ENCODE data around the gene TRIM37. TPM values are rescaled to one million over a fixed set of nuclear protein-coding genes. Genes with fewer than 3 reads are reported as not detected.
"Not testable (repeated sequence)": the region's sequence is repeated elsewhere in the genome, so short reads cannot be mapped to it uniquely, and the experiment has no call there.

Gene TRIM37, protein sequence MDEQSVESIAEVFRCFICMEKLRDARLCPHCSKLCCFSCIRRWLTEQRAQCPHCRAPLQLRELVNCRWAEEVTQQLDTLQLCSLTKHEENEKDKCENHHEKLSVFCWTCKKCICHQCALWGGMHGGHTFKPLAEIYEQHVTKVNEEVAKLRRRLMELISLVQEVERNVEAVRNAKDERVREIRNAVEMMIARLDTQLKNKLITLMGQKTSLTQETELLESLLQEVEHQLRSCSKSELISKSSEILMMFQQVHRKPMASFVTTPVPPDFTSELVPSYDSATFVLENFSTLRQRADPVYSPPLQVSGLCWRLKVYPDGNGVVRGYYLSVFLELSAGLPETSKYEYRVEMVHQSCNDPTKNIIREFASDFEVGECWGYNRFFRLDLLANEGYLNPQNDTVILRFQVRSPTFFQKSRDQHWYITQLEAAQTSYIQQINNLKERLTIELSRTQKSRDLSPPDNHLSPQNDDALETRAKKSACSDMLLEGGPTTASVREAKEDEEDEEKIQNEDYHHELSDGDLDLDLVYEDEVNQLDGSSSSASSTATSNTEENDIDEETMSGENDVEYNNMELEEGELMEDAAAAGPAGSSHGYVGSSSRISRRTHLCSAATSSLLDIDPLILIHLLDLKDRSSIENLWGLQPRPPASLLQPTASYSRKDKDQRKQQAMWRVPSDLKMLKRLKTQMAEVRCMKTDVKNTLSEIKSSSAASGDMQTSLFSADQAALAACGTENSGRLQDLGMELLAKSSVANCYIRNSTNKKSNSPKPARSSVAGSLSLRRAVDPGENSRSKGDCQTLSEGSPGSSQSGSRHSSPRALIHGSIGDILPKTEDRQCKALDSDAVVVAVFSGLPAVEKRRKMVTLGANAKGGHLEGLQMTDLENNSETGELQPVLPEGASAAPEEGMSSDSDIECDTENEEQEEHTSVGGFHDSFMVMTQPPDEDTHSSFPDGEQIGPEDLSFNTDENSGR
- total RNA-seq: 10 to 100 TPM; 22.4 to 34.4 TPM

DNA sequence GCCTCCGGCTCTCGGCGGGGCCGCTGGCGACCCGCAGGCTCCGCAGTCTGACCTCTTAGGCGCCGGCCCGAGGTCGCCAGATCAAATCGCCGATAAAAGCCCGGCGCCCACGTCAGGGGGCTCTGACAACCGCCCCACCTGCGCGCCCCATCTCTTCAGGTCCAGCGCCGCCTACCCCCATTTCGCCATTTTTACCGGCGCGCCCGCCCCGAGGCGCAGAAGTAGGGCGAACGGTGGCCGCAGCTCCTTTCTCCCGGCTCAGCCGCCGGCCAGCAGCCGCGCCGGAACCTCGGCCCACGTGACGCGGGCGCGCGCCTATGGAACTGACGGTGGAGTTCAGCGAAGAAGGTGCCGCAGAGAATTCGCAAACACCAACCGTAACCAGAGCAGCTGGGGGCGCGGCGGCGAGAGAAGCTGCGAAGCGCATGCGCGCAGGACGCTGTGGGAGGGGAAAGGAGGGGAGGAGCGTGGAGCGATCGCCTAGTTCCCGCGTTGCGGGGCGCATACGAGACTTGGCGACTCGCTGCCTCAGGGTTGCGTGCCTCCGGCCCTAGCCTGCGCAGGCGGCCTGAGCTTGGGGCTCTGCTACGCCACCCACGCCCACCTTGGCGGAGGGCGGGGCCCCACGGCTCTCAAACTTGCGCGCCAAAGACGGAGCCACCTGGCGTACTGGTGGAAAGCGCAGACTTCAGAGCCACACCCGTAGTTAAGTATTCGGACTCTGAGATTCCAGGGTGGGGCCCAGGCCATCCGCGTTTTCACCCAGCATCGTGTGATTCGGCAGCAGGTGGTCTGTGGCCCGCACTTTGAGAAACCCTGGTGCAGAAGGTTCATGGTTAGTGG is at the start of gene TRIM37:
Gene TRIM37 (minus strand): TSS at position 418 of the 843 bp plus-strand sequence. CDS start 419 bp downstream, outside the sequence.
- peak; percentile 94 to 95 for ATAC-seq
- Mint-ChIP-seq H3K27ac (peak within 1 kb of the TSS; percentile 96 to 97), H3K36me3 (peaks cover 17 to 18% of the 10 kb centered on the region in 2 donors), H3K9me3 (no peaks in the 10 kb centered on the region)
- DNase-seq (ENCODE audit: low spot score in 2 of 2): peak; percentile 97 to 100

DNA sequence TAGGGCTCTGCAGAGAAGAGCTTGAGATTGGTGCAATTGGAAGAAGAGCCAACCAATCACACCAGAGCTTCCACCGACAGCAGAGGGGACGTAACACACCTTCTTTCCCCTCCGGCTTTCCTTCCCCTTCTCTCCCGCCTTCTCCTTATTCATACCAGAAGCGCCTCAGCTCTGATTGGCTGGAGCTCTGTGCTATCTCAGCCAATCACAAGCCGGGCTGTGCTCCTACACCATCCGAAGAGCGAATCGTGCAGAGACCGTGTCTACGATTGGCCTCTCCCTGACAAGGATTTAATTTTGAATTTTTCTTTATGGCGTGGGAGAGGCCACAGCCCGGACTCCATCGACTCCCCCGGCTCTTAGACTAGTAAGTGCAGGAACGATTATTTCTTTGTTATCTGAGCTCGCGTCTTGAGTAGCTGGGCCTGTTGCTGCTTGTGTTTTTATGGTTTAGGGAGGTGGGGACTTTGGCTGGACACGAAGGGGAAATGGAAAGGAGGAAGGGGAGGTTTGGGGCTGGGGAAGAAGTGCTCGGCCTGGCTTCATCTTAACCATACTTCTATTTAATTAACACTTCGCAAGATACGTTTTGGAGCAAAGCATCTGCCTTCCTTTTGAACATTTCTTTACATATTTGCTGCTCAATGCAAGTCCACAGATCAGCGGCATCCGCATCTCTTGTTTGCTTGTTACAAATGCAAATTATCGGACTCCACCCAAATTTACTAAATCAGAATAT is 48.9 kb upstream of the TRIM37 start, which contains the start of gene PRR11:
Gene PRR11 (plus strand): TSS at position 308 of the 739 bp plus-strand sequence. CDS start 14,007 bp downstream, outside the sequence.
- peak; percentile 83 to 96 for DNase-seq (ENCODE audit: low spot score in 2 of 2)
- Mint-ChIP-seq H3K36me3 (peaks cover 0 to 17% of the 10 kb centered on the region in 2 donors), H3K27ac (no peak within 1 kb of the TSS), H3K9me3 (no peaks in the 10 kb centered on the region)
- peak; percentile 88 to 92 for ATAC-seq

DNA sequence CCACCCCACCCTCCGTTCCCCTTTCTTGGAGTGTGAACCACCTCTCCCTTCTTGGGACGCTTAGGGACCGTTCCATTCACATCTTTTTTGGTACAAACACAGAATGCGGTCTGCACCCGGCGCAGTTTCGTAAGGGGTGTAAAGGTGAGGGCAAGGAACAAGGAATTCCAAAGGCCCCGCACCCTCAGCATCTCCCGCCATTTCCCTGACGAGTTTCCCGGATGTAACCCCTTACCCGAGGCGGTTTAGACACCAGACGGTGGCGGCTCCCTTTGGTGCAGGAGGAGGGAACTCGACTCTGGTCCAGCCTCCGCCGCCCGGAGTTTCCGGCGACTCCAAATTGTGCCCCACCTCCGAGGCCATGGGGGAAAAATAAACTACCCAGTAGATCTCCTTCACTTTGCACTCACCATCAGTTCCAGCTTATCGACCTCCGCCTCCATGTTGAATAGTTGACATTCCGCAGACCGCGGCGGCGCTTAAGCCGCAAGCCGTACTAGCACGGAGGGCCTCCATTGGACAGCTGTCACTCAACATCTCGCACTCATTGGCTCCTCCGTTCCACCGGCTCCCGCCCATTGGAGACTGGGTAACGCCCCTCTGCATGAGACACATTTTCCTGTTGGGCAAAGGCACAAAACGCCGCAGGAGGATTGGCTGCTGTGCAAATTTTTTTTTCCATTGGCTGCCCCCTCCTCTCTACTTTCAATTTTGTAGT is 48.2 kb upstream of the TRIM37 start, which contains the start of gene SKA2:
Gene SKA2 (minus strand): TSS at position 466 of the 718 bp plus-strand sequence. CDS start 23 bp downstream, at position 443.
- peaks cover 0 to 17% of the 10 kb centered on the region in 2 donors for H3K36me3 Mint-ChIP-seq
- no peak within 1 kb of the TSS for H3K27ac Mint-ChIP-seq
- ATAC-seq: peak; percentile 85 to 88
- peak; percentile 94 to 99 for DNase-seq (ENCODE audit: low spot score in 2 of 2)
- H3K9me3 Mint-ChIP-seq: no peaks in the 10 kb centered on the region

DNA sequence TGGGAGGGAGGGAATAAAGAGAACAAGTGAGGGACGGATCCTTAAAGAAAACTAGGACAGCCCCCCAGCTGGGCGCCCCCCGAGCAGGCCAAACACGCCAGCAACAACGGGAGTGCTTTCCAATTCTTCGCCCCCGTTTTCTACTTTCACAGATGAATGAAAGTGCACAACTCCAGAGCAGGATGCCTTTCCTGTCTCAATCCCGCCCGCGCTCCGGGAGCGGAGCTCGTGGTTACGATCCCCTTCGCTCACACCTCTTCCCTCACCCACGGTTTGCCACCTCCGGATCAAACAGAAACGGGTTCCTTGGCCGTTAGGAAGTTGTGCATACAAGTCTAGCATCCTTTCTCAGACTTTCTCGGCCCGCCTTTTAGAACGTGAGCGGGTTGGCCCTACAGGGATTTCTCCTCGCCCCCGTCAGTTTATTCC is 47.6 kb upstream of the TRIM37 start:
- Mint-ChIP-seq H3K9me3 (no peaks in the 10 kb centered on the region), H3K36me3 (peaks cover 0 to 17% of the 10 kb centered on the region in 2 donors), H3K27ac (no peak overlapping the region)
- DNase-seq (ENCODE audit: low spot score in 2 of 2) (peak; percentile 37 to 70), ATAC-seq (no peak)

DNA sequence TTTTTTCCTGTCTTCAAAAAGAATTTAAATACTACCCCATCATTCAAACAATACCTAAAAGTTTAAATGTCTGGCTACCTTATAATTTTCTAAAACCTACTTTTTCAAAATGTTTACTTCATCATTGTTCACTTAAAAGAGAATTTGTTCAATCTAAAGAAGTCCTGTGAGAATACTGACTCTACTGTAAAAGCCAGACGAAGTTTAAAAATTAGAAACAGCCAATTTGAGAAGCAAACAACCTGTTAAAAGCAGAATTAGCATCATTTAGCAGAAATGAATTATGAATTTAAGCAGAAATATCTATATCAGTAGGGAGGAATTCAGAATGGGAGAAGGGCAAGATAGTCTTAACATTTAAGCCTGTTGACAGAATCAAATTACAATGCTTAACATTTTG is 46.2 kb upstream of the TRIM37 start:
- Mint-ChIP-seq H3K9me3 (no peaks in the 10 kb centered on the region), H3K36me3 (peaks cover 0 to 17% of the 10 kb centered on the region in 2 donors), H3K27ac (peak overlapping the region in 1 of 2 donors; percentile 47)
- ATAC-seq (no peak), DNase-seq (ENCODE audit: low spot score in 2 of 2) (no peak)

DNA sequence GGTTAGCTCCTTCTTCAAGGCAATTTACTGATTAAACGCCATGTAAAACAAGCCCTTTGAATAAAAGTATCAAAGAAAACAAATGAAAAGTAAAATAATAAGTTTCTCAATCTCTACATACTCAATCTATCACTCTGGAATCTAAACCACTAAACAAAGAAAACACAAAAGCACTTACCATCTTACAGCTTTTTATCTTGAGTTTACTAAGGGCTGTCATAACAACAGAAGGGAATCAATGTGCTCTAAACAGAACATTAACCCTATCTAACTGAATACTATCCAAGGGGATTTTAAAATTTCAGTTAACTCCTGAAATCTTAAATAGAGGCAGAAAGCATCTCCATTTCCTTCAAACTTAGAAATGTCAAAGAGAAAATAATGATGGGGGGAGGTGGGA is 44.9 kb upstream of the TRIM37 start:
- H3K36me3 Mint-ChIP-seq: peaks cover 0 to 17% of the 10 kb centered on the region in 2 donors
- H3K9me3 Mint-ChIP-seq: no peaks in the 10 kb centered on the region
- no peak for ATAC-seq
- no peak for DNase-seq (ENCODE audit: low spot score in 2 of 2)
- no peak overlapping the region for H3K27ac Mint-ChIP-seq

DNA sequence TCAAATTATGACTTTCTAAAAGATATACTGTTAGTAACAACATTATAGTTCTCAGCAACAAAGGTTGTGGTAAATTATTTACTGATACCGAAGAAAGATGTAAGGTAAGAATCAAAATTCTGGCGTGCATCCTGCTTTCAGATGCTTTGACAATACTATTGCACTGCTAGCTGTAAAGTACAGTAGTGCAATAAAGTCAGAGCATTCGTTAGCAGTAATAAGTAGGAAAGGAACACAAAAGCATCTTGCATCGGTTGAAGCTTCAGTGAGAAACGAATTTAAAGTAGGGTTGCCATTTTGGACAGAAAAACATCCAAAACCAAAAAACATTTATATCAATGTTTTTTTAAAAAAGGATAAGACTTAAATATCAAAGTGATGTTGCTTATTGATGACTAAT is 44.3 kb upstream of the TRIM37 start:
- H3K27ac Mint-ChIP-seq: no peak overlapping the region
- no peak for DNase-seq (ENCODE audit: low spot score in 2 of 2)
- peaks cover 0 to 17% of the 10 kb centered on the region in 2 donors for H3K36me3 Mint-ChIP-seq
- H3K9me3 Mint-ChIP-seq: no peaks in the 10 kb centered on the region
- no peak for ATAC-seq

DNA sequence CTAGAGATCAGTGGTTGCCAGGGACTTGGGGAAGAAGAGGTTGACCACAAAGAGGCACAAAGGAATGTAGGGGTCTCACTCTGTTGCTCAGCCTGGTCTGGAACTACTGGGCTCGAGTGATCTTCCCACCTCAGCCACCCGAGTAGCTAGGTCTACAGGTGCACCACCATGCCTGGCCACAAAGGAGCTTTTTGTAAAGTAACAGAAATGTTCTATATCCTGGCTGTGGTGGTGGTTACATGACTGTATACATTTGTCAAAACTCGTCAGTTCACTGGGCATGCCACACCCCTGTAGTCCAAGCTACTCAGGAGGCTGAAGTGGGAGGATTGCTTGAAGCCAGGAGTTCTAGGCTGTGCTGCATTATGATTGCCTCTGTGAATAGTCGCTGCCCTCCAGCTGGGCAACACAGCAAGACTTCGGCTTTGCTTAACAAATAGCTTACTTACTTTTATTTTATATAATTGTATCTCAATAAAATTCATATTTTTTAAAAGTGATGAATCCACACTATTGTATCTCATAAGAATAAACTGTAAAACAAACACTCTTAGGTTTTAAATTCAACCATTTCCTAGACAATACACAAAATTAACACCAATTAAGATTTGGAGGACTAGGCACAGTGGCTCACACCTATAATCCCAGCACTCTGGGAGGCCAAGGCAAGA is 43.3 kb upstream of the TRIM37 start:
- no peaks in the 10 kb centered on the region for H3K9me3 Mint-ChIP-seq
- peaks cover 0 to 17% of the 10 kb centered on the region in 2 donors for H3K36me3 Mint-ChIP-seq
- DNase-seq (ENCODE audit: low spot score in 2 of 2) (no peak), ATAC-seq (peak; percentile 12 to 27)
- no peak overlapping the region for H3K27ac Mint-ChIP-seq

DNA sequence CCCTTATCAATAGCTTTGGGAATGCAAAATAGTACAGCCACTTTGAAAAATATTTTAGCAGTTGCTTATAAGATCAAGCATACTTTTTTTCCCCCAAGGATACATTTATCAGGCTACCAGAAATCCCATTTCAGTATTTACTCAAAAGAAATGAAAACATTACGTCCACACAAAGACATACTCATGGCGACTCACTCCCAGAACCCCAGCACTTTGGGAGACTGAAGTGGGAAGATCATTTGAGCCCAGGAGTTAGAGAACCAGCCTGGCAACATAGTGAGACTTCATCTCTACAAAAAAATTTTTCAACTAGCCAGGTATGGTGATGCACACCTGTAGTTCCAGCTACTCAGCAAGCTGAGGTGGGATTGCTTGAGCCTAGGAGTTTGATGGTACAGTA is 42.4 kb upstream of the TRIM37 start:
- ATAC-seq (no peak), DNase-seq (ENCODE audit: low spot score in 2 of 2) (no peak)
- H3K27ac Mint-ChIP-seq: no peak overlapping the region
- H3K36me3 Mint-ChIP-seq: peaks cover 0 to 14% of the 10 kb centered on the region in 2 donors
- H3K9me3 Mint-ChIP-seq: no peaks in the 10 kb centered on the region

DNA sequence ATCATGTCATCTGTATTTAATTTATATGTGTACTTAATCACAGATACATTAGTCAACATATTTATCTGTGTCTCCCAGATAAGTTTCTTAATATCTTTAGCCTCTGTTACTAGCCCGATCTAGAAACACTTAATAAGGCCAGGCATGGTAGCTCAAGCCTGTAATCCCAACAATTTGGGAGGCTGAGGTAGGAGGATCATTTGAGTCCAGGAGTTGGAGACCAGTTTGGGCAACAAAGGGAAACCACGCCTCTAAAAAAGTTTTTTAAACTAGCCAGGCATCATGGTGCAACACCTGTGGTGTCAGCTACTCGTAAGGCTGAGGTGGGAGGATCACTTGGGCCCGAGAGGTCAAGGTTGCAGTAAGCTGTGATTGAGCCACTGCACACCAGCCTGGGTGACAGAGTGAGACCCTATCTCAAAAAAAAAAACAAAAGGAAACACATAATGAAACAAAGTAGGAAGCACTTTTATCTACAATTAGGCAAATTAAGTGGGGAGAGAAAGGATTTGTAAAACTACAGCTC is 39.0 kb upstream of the TRIM37 start:
- Mint-ChIP-seq H3K9me3 (no peaks in the 10 kb centered on the region), H3K27ac (no peak overlapping the region), H3K36me3 (no peaks in the 10 kb centered on the region)
- ATAC-seq (no peak), DNase-seq (ENCODE audit: low spot score in 2 of 2) (no peak)

DNA sequence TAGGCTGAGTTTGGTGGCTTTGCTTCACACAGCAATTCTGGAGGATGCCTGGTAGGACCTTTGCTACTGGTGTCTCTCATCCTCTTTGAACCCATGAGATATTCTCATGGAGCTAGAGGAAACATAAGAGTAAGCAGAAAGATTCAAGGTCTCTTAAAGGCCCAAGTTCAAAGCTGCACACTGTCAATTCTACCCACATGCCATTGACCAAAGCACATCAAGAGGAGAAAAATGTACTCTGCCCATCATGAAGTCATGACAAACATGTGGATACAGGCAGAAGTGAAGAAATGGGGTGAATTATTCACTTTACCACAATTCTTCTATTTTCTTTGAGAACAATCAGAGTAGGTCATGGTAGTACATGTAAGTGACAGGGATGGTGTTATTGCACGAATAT is 35.2 kb upstream of the TRIM37 start:
- Mint-ChIP-seq H3K9me3 (no peaks in the 10 kb centered on the region), H3K27ac (no peak overlapping the region), H3K36me3 (no peaks in the 10 kb centered on the region)
- no peak for DNase-seq (ENCODE audit: low spot score in 2 of 2)
- no peak for ATAC-seq

DNA sequence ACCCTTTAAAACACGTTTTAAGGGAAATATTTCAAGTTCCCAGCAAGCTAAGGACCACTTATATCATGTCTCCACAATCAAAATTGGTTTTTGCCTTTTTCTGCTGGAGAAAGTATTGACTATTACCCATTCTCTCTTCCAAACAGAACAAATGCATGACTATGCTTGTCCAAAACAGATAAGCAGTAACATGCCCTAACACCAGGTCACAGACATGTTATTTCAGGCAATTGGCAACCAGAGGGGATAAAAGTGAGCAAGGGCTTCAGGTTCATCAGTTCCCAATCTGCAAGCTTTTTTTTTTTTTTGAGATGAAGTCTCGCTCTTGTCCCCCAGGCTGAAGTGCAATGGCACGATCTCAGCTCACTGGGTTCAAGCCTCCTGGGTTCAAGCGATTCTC is 33.3 kb upstream of the TRIM37 start:
- ATAC-seq: no peak
- no peaks in the 10 kb centered on the region for H3K9me3 Mint-ChIP-seq
- H3K36me3 Mint-ChIP-seq: no peaks in the 10 kb centered on the region
- DNase-seq (ENCODE audit: low spot score in 2 of 2): no peak
- H3K27ac Mint-ChIP-seq: no peak overlapping the region

DNA sequence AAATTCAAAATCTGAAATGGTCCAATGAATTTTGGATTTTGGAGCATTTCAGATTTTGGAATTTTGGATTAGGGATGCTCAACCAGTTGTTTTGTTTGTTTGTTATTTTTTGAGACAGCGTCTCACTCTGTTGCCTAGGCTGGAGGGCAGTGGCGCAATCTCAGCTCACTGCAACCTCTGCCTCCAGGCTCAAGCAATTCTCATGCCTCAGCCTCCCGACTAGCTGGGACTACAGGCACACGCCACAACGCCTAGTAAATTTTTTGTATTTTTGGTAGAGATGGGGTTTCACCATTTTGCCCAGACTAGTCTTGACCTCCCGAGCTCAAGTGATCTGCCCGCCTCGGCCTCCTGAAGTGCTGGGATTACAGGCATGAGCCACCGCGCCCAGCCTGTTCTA is 31.7 kb upstream of the TRIM37 start:
- ATAC-seq; DNase-seq (ENCODE audit: low spot score in 2 of 2); H3K27ac Mint-ChIP-seq; H3K9me3 Mint-ChIP-seq; H3K36me3 Mint-ChIP-seq: not testable (repeated sequence)

DNA sequence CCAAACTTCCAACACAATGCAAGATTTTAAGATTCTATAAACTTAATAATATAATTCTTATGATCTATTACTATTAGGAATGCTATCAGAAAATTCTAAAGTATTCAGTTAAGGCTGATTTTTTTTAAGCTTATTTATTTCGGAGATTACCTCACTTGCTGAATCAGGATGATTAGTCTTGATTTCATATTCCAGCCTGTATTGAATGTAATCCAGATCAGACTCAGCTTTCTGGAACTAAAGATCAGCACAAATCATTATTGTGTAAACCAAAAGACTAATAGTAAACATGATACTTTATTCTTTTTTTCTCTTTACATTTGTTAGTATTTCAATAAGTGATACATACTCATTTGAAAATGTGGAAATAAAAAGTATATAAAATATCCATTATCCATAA is 24.5 kb upstream of the TRIM37 start:
- DNase-seq (ENCODE audit: low spot score in 2 of 2) (no peak), ATAC-seq (no peak)
- Mint-ChIP-seq H3K27ac (no peak overlapping the region), H3K9me3 (no peaks in the 10 kb centered on the region), H3K36me3 (peaks cover 0 to 6% of the 10 kb centered on the region in 2 donors)
